ENCODE data around the gene SLC35G3. TPM values are rescaled to one million over a fixed set of nuclear protein-coding genes. Genes with fewer than 3 reads are reported as not detected.
"Not testable (repeated sequence)": the region's sequence is repeated elsewhere in the genome, so short reads cannot be mapped to it uniquely, and the experiment has no call there.

SLC35G3 gene
- total RNA-seq, 1 experiment from 2014 or later, result not detected

- H3K27ac ChIP-seq, result no peak overlapping the region
- no peak for DNase-seq
- no peak overlapping the region for H3K4me3 ChIP-seq
- H3K4me1 ChIP-seq, result no peaks in the 10 kb centered on the region
- H3K36me3 ChIP-seq, result no peaks in the 10 kb centered on the region
- H3K27me3 ChIP-seq, result peaks cover under 1% of the 10 kb centered on the region; the same call in 1 of the 2 replicates
- no peaks in the 10 kb centered on the region for H3K9me3 ChIP-seq (replicated peaks)
Observed at GRCh38 chr17:35187481-35187880, 6.7 kb downstream of the SLC35G3 start.

- no peak overlapping the region for H3K27ac ChIP-seq
- no peaks in the 10 kb centered on the region for H3K4me1 ChIP-seq
- no peak overlapping the region for H3K4me3 ChIP-seq
- H3K27me3 ChIP-seq, result peaks cover 4% of the 10 kb centered on the region; the same call in 1 of the 2 replicates
- DNase-seq, result no peak
- no peaks in the 10 kb centered on the region for H3K36me3 ChIP-seq
- H3K9me3 ChIP-seq (replicated peaks), result no peaks in the 10 kb centered on the region
Observed at GRCh38 chr17:35185849-35186248, 8.3 kb downstream of the SLC35G3 start.

GRCh38 chr17:35184274-35184673, 9.9 kb downstream of the SLC35G3 start:
- Histone ChIP-seq H3K4me1 (no peaks in the 10 kb centered on the region), H3K27me3 (peaks cover 4% of the 10 kb centered on the region; the same call in 1 of the 2 replicates), H3K27ac (no peak overlapping the region), H3K9me3 (replicated peaks) (no peaks in the 10 kb centered on the region), H3K36me3 (no peaks in the 10 kb centered on the region), H3K4me3 (no peak overlapping the region)
- no peak for DNase-seq

GRCh38 chr17:35183332-35183731, 10.9 kb downstream of the SLC35G3 start:
- Histone ChIP-seq H3K4me3 (no peak overlapping the region), H3K27ac (no peak overlapping the region), H3K9me3 (replicated peaks) (no peaks in the 10 kb centered on the region), H3K27me3 (peaks cover 4% of the 10 kb centered on the region; the same call in 1 of the 2 replicates), H3K4me1 (no peaks in the 10 kb centered on the region), H3K36me3 (no peaks in the 10 kb centered on the region)
- no peak for DNase-seq

- not testable (repeated sequence) for H3K27ac ChIP-seq; H3K4me3 ChIP-seq; DNase-seq; H3K36me3 ChIP-seq; H3K27me3 ChIP-seq; H3K4me1 ChIP-seq; H3K9me3 ChIP-seq (replicated peaks)
Observed at GRCh38 chr17:35179379-35179778, 14.8 kb downstream of the SLC35G3 start.

- H3K36me3 ChIP-seq, result no peaks in the 10 kb centered on the region
- no peak for DNase-seq
- no peaks in the 10 kb centered on the region for H3K27me3 ChIP-seq
- H3K9me3 ChIP-seq (replicated peaks), result no peaks in the 10 kb centered on the region
- H3K4me1 ChIP-seq, result no peaks in the 10 kb centered on the region
- no peak overlapping the region for H3K27ac ChIP-seq
- no peak overlapping the region for H3K4me3 ChIP-seq
Observed at GRCh38 chr17:35176897-35177296, 17.3 kb downstream of the SLC35G3 start.

GRCh38 chr17:35175638-35176415, 18.4 kb downstream of the SLC35G3 start:
- no peak for DNase-seq
- H3K27ac ChIP-seq, result no peak overlapping the region
- H3K4me3 ChIP-seq, result no peak overlapping the region

GRCh38 chr17:35174835-35175334, 19.3 kb downstream of the SLC35G3 start:
- H3K4me1 ChIP-seq, result no peaks in the 10 kb centered on the region
- DNase-seq, result no peak

More at GRCh38 chr17:35175638-35176415, 18.4 kb downstream of the SLC35G3 start:
- Histone ChIP-seq H3K36me3 (no peaks in the 10 kb centered on the region), H3K27me3 (no peaks in the 10 kb centered on the region), H3K4me1 (no peaks in the 10 kb centered on the region), H3K9me3 (replicated peaks) (no peaks in the 10 kb centered on the region)

GRCh38 chr17:35172321-35172720, 21.9 kb downstream of the SLC35G3 start:
- not testable (repeated sequence) for DNase-seq; H3K27me3 ChIP-seq; H3K4me1 ChIP-seq; H3K27ac ChIP-seq; H3K4me3 ChIP-seq; H3K9me3 ChIP-seq (replicated peaks); H3K36me3 ChIP-seq

More at GRCh38 chr17:35174835-35175334, 19.3 kb downstream of the SLC35G3 start:
- H3K36me3 ChIP-seq, result no peaks in the 10 kb centered on the region
- no peak overlapping the region for H3K27ac ChIP-seq
- H3K9me3 ChIP-seq (replicated peaks), result no peaks in the 10 kb centered on the region
- no peak overlapping the region for H3K4me3 ChIP-seq
- H3K27me3 ChIP-seq, result 0 out of 2 replicates have a peak, but pooled peaks cover 2% of the 10 kb centered on the region

GRCh38 chr17:35171834-35172233, 22.4 kb downstream of the SLC35G3 start:
- no peak overlapping the region for H3K4me3 ChIP-seq
- H3K27me3 ChIP-seq, result 0 out of 2 replicates have a peak, but pooled peaks cover 5% of the 10 kb centered on the region
- no peak for DNase-seq
- H3K36me3 ChIP-seq, result no peaks in the 10 kb centered on the region
- no peaks in the 10 kb centered on the region; the same call in 1 of the 2 replicates for H3K4me1 ChIP-seq
- no peak overlapping the region for H3K27ac ChIP-seq
- no peaks in the 10 kb centered on the region for H3K9me3 ChIP-seq (replicated peaks)

- Histone ChIP-seq H3K36me3 (no peaks in the 10 kb centered on the region), H3K4me1 (no peaks in the 10 kb centered on the region; the same call in 1 of the 2 replicates), H3K9me3 (replicated peaks) (no peaks in the 10 kb centered on the region), H3K4me3 (no peak overlapping the region), H3K27me3 (0 out of 2 replicates have a peak, but pooled peaks cover 5% of the 10 kb centered on the region), H3K27ac (no peak overlapping the region)
- DNase-seq, result peak in 1 of 2 experiments; percentile 30
Observed at GRCh38 chr17:35170968-35171771, 23.0 kb downstream of the SLC35G3 start.

- Histone ChIP-seq H3K27me3 (0 out of 2 replicates have a peak, but pooled peaks cover 5% of the 10 kb centered on the region), H3K27ac (no peak overlapping the region), H3K4me1 (no peaks in the 10 kb centered on the region; the same call in 1 of the 2 replicates), H3K4me3 (no peak overlapping the region), H3K9me3 (replicated peaks) (no peaks in the 10 kb centered on the region), H3K36me3 (no peaks in the 10 kb centered on the region)
- no peak for DNase-seq
Observed at GRCh38 chr17:35169835-35170363, 24.3 kb downstream of the SLC35G3 start.

GRCh38 chr17:35167666-35168065, 26.5 kb downstream of the SLC35G3 start:
- Histone ChIP-seq H3K4me3 (no peak overlapping the region), H3K27ac (no peak overlapping the region), H3K9me3 (replicated peaks) (no peaks in the 10 kb centered on the region), H3K4me1 (no peaks in the 10 kb centered on the region; the same call in 1 of the 2 replicates), H3K36me3 (no peaks in the 10 kb centered on the region), H3K27me3 (peaks cover 7% of the 10 kb centered on the region; the same call in 1 of the 2 replicates)
- peak in 1 of 2 experiments; percentile 30 for DNase-seq

GRCh38 chr17:35167046-35167445, 27.1 kb downstream of the SLC35G3 start:
- no peak overlapping the region for H3K27ac ChIP-seq
- H3K27me3 ChIP-seq, result peaks cover 9% of the 10 kb centered on the region; the same call in 1 of the 2 replicates
- no peaks in the 10 kb centered on the region for H3K9me3 ChIP-seq (replicated peaks)
- peak in 1 of 2 experiments; percentile 18 for DNase-seq
- no peaks in the 10 kb centered on the region for H3K36me3 ChIP-seq
- no peaks in the 10 kb centered on the region; the same call in 1 of the 2 replicates for H3K4me1 ChIP-seq
- no peak overlapping the region for H3K4me3 ChIP-seq
